Gastroesophageal sphincter (tissue), 3 donors: Measurements from ENCODE around the gene ATG14.

ENCODE experiments used
- EP300 ChIP-seq: sonication (generic); formaldehyde crosslinking; IDR thresholded peaks from one replicate; pipeline ENCODE4 v1.6.1; 2017; ENCODE audit warnings: antibody characterized with exemption, mild to moderate bottlenecking
- POLR2A ChIP-seq, 2 donors: fragments of 450-650 bp; IDR thresholded peaks; one replicate each; pipeline ENCODE4 v1.6.1; 2017; ENCODE audit warnings: antibody characterized with exemption in 2 of 2, mild to moderate bottlenecking in 2 of 2, moderate library complexity in 1 of 2
- POLR2AphosphoS5 ChIP-seq: sonication (generic); formaldehyde crosslinking; IDR thresholded peaks from one replicate; pipeline ENCODE4 v1.6.1; 2017; ENCODE audit warnings: antibody characterized with exemption
- TF ChIP-seq, protein P1 (sequence below), 4 experiments: fragments of 200-600 bp in 2 of 4; fragments of 450-650 bp in 2 of 4; sonication (generic) in 1 of 4; IDR thresholded peaks; one replicate each; pipeline ENCODE4 v1.5.1; 2017 to 2019; ENCODE audit warnings: antibody characterized with exemption in 4 of 4, mild to moderate bottlenecking in 2 of 4, moderate library complexity in 2 of 4

DNA sequence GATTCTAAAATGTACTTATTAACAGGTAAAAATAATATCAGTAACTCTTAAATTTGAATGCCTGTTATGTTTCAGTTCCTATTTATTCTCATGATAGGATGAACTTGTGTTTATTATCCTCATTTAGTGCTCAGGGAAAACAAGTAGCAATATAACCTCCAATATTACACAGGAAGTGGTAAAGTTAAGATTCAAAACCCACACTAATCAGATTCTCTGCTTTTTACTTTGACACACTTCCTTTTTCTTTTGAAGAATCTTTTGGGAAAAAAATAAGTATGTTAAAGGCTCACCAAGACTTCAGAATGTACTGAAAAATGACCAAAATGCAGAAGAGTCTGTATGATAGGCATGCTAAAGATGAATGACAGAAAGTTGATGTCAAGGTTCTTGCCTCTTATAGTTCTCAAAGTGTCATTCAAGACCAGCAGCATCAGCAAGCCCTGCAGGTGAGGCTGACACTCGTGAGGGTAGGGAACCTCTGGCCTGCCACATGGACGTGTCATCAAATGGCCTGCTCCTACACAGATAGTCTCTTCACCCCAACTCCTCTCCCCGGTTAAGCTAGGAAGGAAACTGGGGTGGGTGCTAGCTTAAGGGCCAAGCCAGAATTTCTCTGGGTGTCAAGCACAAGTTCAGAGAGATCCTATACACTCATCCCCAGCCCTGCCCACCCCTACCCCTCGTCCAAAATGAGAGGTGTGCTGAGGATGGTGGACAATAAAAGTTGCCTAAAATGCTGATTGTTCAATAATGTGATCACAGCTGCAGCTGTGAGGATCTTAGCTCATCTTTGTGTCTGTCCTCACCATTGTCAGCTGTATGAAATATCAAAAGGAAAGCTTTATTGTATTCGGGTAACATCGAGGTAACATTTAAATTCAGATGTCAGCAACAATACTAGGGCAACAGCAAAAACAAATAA lies 22.5 kb upstream of the ATG14 start:
- TF ChIP-seq, protein P1, sequence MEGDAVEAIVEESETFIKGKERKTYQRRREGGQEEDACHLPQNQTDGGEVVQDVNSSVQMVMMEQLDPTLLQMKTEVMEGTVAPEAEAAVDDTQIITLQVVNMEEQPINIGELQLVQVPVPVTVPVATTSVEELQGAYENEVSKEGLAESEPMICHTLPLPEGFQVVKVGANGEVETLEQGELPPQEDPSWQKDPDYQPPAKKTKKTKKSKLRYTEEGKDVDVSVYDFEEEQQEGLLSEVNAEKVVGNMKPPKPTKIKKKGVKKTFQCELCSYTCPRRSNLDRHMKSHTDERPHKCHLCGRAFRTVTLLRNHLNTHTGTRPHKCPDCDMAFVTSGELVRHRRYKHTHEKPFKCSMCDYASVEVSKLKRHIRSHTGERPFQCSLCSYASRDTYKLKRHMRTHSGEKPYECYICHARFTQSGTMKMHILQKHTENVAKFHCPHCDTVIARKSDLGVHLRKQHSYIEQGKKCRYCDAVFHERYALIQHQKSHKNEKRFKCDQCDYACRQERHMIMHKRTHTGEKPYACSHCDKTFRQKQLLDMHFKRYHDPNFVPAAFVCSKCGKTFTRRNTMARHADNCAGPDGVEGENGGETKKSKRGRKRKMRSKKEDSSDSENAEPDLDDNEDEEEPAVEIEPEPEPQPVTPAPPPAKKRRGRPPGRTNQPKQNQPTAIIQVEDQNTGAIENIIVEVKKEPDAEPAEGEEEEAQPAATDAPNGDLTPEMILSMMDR (IDR thresholded peaks at IDR 0.05): no peak
- TF ChIP-seq EP300 (no peak), POLR2AphosphoS5 (no peak), POLR2A (IDR thresholded peaks at IDR 0.05) (no peak)
